ENCODE data around the gene FIGLA. TPM values are rescaled to one million over a fixed set of nuclear protein-coding genes. Genes with fewer than 3 reads are reported as not detected.

The FIGLA gene
- polyA plus RNA-seq, 4 donors: not detected

DNA sequence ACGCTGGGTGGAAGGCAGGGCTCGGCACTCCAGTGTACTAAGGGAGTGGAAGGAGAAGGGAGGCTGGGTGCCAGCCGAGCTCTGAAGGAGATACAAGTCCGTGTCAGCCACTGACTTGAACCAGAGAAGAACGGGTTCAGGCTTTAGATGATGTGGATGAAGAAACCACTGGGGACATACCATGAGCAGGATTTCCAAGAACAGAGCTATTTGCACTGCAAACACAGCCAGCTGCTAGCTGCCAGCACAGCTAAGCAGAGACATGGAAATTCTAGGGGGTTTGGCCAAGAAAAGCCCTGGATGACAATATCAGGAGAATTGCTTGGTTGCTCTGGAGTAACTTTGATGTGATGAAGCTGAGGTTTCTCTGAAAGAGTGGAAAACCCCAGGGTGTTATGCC lies 39.9 kb upstream of the FIGLA start:
- FAIRE-seq (no peak), DNase-seq (no peak)
- Histone ChIP-seq H3K36me3 (ENCODE audit: control insufficient read depth in 3 of 3, insufficient read depth in 2 of 3, low read depth in 1 of 3, low read length in 3 of 3) (no peaks in the 10 kb centered on the region), H3K27ac (ENCODE audit: low read depth in 1 of 3, low read length in 2 of 3) (no peak overlapping the region), H3K4me1 (ENCODE audit: control insufficient read depth in 3 of 3, insufficient read depth in 2 of 3, low read depth in 1 of 3, low read length in 2 of 3) (no peaks in the 10 kb centered on the region), H3K9me3 (ENCODE audit: control insufficient read depth in 2 of 2, insufficient read depth in 1 of 2, low read depth in 1 of 2, low read length in 1 of 2) (no peaks in the 10 kb centered on the region), H3K27me3 (ENCODE audit: control insufficient read depth in 3 of 3, insufficient read depth in 3 of 3, low read length in 3 of 3) (peaks cover 0 to 15% (median 7%) of the 10 kb centered on the region in 3 donors), H3K4me3 (ENCODE audit: low read depth in 1 of 3, low read length in 3 of 3) (no peak overlapping the region)
- WGBS, 3 donors: 60 to 71% (median 63%) methylated on average over 5 of the region's 5 CpGs

DNA sequence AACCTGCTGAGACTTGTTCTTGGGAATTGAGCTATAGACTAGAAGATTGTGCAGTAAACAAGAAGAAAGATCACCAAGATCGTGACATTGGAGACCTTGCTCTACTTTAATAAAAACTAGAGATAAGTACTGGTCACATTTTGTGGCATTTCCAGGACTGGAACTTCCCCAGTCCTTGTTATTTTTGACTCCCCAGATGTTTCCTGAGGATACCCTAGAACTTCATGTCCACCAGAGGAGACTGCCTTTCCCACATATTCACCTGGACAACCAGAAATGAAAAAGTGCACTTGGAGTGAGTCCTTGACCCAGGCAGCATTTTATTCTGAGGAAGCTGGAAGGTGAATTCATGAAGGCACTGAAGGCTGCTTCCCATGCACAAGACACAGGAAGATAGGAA lies 39.5 kb upstream of the FIGLA start:
- no peak for DNase-seq
- Histone ChIP-seq H3K27me3 (ENCODE audit: control insufficient read depth in 3 of 3, insufficient read depth in 3 of 3, low read length in 3 of 3) (peaks cover 0 to 15% (median 7%) of the 10 kb centered on the region in 3 donors), H3K27ac (ENCODE audit: low read depth in 1 of 3, low read length in 2 of 3) (no peak overlapping the region), H3K4me1 (ENCODE audit: control insufficient read depth in 3 of 3, insufficient read depth in 2 of 3, low read depth in 1 of 3, low read length in 2 of 3) (no peaks in the 10 kb centered on the region), H3K9me3 (ENCODE audit: control insufficient read depth in 2 of 2, insufficient read depth in 1 of 2, low read depth in 1 of 2, low read length in 1 of 2) (no peaks in the 10 kb centered on the region), H3K36me3 (ENCODE audit: control insufficient read depth in 3 of 3, insufficient read depth in 2 of 3, low read depth in 1 of 3, low read length in 3 of 3) (no peaks in the 10 kb centered on the region), H3K4me3 (ENCODE audit: low read depth in 1 of 3, low read length in 3 of 3) (no peak overlapping the region)
- FAIRE-seq: no peak
- 60 to 67% (median 65%) methylated on average over 1 of the region's 1 CpG for WGBS, 3 donors

DNA sequence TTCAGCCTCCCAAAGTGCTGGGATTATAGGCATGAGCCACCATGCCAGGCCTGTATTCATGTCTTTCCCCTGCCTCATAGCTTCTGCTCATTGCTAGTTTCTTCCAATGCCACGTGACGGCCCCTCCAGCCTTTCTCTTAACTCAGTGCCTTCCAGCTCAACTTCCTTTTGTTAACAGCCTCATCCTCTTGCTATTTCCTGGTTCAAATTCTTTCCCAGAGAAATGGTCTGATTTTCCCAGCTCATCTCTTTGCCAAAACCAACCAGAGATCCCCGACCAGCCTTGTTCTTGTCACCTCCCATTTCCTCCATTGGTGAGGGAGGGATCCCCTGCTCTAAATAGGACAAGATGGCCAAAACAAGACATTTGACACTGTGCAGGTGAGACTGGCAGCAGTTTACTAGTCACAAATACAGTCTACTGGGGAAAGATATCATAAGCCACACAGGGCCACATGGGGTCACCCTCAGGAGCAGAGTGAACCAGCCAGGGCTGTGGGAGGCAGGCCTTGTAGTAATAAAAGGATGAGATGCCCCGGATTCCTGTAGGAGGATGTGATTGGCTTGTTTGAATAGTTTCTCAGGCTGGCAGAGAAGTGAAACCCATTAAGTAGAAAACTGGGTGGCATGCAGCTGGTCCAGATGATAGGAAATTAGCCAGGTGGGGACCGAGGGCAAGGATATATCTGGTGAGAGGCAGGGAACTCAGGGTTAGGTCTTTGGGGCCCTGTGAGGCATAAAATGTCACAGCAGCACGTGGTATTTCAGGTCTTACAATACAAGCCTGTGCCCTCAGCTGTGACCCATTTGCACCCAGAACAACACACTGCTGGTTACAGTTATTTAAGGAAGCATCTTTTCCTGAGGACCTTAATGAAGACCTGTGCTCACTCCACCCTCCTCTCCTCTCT lies 38.7 kb upstream of the FIGLA start:
- Histone ChIP-seq H3K9me3 (ENCODE audit: control insufficient read depth in 2 of 2, insufficient read depth in 1 of 2, low read depth in 1 of 2, low read length in 1 of 2) (no peaks in the 10 kb centered on the region), H3K27me3 (ENCODE audit: control insufficient read depth in 3 of 3, insufficient read depth in 3 of 3, low read length in 3 of 3) (peaks cover 0 to 9% (median 6%) of the 10 kb centered on the region in 3 donors), H3K36me3 (ENCODE audit: control insufficient read depth in 3 of 3, insufficient read depth in 2 of 3, low read depth in 1 of 3, low read length in 3 of 3) (no peaks in the 10 kb centered on the region), H3K27ac (ENCODE audit: low read depth in 1 of 3, low read length in 2 of 3) (no peak overlapping the region), H3K4me1 (ENCODE audit: control insufficient read depth in 3 of 3, insufficient read depth in 2 of 3, low read depth in 1 of 3, low read length in 2 of 3) (no peaks in the 10 kb centered on the region), H3K4me3 (ENCODE audit: low read depth in 1 of 3, low read length in 3 of 3) (no peak overlapping the region)
- FAIRE-seq (no peak), DNase-seq (no peak)
- 53 to 62% (median 58%) methylated on average over 6 of the region's 6 CpGs for WGBS, 3 donors

DNA sequence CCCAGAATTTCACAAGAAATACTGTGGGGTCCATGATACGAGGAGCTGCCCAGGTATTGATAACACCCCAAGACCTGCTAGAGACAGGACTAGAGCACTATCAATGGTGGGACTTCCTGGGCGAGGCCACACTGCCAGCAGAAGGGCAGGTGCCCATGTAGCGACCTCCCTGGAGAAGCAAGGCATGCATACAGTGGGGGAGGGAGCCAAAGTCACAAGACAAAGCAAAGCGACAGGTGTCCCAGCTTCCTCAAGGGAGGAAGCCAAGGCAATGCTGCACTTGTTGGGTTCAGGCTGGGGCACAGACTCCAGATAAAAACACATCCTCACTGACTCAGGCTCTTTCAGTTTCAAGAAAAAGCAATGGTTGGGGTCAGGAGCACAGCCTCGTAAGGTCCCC lies 37.7 kb upstream of the FIGLA start:
- FAIRE-seq (no peak), DNase-seq (no peak)
- Histone ChIP-seq H3K27ac (ENCODE audit: low read depth in 1 of 3, low read length in 2 of 3) (no peak overlapping the region), H3K9me3 (ENCODE audit: control insufficient read depth in 2 of 2, insufficient read depth in 1 of 2, low read depth in 1 of 2, low read length in 1 of 2) (no peaks in the 10 kb centered on the region), H3K4me1 (ENCODE audit: control insufficient read depth in 3 of 3, insufficient read depth in 2 of 3, low read depth in 1 of 3, low read length in 2 of 3) (no peaks in the 10 kb centered on the region), H3K4me3 (ENCODE audit: low read depth in 1 of 3, low read length in 3 of 3) (no peak overlapping the region), H3K27me3 (ENCODE audit: control insufficient read depth in 3 of 3, insufficient read depth in 3 of 3, low read length in 3 of 3) (peaks cover 0 to 9% (median 0%) of the 10 kb centered on the region in 3 donors), H3K36me3 (ENCODE audit: control insufficient read depth in 3 of 3, insufficient read depth in 2 of 3, low read depth in 1 of 3, low read length in 3 of 3) (no peaks in the 10 kb centered on the region)
- 39 to 59% (median 58%) methylated on average over 5 of the region's 5 CpGs for WGBS, 3 donors

DNA sequence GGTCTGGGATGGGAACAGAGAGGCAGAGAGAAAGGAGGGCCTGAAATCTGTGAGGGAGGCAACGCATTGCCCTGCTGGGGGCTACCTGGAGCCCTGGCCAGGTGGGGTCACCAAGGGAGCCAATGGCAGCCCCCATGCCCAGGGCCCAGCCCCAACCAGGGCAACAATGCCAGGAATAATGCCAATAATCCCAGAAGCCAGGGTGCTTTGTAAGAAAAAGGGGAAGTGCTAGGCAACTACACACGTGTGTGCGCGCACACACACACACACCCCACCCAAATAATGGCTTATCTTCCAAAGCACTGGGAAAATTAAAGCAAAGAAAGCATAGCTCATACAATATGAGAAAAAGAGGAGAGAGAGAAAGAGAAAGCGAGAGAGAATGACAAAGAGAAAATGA lies 36.9 kb upstream of the FIGLA start:
- Histone ChIP-seq H3K27ac (ENCODE audit: low read depth in 1 of 3, low read length in 2 of 3) (no peak overlapping the region), H3K4me3 (ENCODE audit: low read depth in 1 of 3, low read length in 3 of 3) (no peak overlapping the region), H3K27me3 (ENCODE audit: control insufficient read depth in 3 of 3, insufficient read depth in 3 of 3, low read length in 3 of 3) (peaks cover 0 to 9% (median 0%) of the 10 kb centered on the region in 3 donors), H3K36me3 (ENCODE audit: control insufficient read depth in 3 of 3, insufficient read depth in 2 of 3, low read depth in 1 of 3, low read length in 3 of 3) (no peaks in the 10 kb centered on the region), H3K9me3 (ENCODE audit: control insufficient read depth in 2 of 2, insufficient read depth in 1 of 2, low read depth in 1 of 2, low read length in 1 of 2) (no peaks in the 10 kb centered on the region), H3K4me1 (ENCODE audit: control insufficient read depth in 3 of 3, insufficient read depth in 2 of 3, low read depth in 1 of 3, low read length in 2 of 3) (no peaks in the 10 kb centered on the region)
- FAIRE-seq (no peak), DNase-seq (no peak)
- WGBS, 3 donors: 68 to 77% (median 73%) methylated on average over 5 of the region's 5 CpGs

DNA sequence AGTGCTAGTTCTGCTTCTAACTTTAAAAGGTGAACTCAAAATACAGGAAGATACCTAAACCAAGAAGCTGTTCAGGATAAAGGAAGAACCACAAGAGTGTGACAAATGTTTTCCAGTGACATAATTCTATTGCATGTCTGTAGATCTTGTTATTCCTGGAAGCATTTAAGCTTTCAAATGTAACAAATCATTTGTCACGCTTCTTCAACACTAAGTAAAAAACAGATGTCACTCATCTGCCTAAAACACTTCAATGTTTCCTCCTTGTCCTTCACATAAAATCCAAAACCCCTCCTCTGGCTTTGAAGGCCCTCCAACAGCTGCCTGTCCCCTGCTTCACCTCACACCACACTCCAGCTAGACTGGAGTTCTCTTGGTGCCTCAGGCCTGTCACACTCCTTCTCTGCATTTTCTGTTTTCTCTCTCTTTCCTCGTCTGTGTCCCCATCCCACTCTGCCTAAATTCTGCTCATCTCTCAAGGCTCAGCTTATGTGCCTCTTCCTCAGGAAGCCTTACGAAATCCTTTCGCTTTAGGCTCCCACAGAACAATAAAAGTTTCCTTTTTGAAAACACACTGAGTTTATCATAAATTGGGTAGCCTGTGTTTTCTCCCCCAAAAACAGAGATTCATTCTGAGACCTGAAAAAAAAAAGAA lies 36.4 kb upstream of the FIGLA start:
- no peaks in the 10 kb centered on the region for H3K36me3 ChIP-seq (ENCODE audit: control insufficient read depth in 3 of 3, insufficient read depth in 2 of 3, low read depth in 1 of 3, low read length in 3 of 3)
- DNase-seq (no peak), FAIRE-seq (no peak)
- no peak overlapping the region for H3K27ac ChIP-seq (ENCODE audit: low read depth in 1 of 3, low read length in 2 of 3)
- H3K4me1 ChIP-seq (ENCODE audit: control insufficient read depth in 3 of 3, insufficient read depth in 2 of 3, low read depth in 1 of 3, low read length in 2 of 3): no peaks in the 10 kb centered on the region
- WGBS, 3 donors: 69 to 76% (median 72%) methylated on average over 4 of the region's 4 CpGs
- H3K4me3 ChIP-seq (ENCODE audit: low read depth in 1 of 3, low read length in 3 of 3): no peak overlapping the region
- H3K27me3 ChIP-seq (ENCODE audit: control insufficient read depth in 3 of 3, insufficient read depth in 3 of 3, low read length in 3 of 3): peaks cover 0 to 11% (median 0%) of the 10 kb centered on the region in 3 donors
- no peaks in the 10 kb centered on the region for H3K9me3 ChIP-seq (ENCODE audit: control insufficient read depth in 2 of 2, insufficient read depth in 1 of 2, low read depth in 1 of 2, low read length in 1 of 2)

DNA sequence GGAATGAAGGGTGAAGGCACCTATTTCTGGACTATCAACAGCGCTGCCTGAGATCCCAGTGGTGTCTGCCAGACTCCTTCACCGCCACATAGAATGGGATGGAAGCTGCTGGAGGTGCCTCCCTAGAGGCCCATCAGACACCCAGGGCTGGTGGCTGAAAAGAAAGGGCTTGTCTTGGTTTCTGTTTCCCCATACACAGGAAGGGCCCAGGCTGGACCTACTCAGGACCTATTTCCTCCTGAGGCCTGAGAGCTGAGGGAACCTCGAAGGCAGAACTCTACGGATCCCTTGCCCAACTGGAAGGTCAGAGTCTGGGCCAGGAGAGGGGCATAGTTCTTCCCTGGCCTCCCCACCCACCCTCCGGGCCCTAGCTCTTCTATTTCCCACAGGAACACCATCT lies 32.8 kb upstream of the FIGLA start:
- Histone ChIP-seq H3K27ac (ENCODE audit: low read depth in 1 of 3, low read length in 2 of 3) (no peak overlapping the region), H3K36me3 (ENCODE audit: control insufficient read depth in 3 of 3, insufficient read depth in 2 of 3, low read depth in 1 of 3, low read length in 3 of 3) (no peaks in the 10 kb centered on the region), H3K4me3 (ENCODE audit: low read depth in 1 of 3, low read length in 3 of 3) (no peak overlapping the region), H3K4me1 (ENCODE audit: control insufficient read depth in 3 of 3, insufficient read depth in 2 of 3, low read depth in 1 of 3, low read length in 2 of 3) (no peaks in the 10 kb centered on the region), H3K9me3 (ENCODE audit: control insufficient read depth in 2 of 2, insufficient read depth in 1 of 2, low read depth in 1 of 2, low read length in 1 of 2) (no peaks in the 10 kb centered on the region), H3K27me3 (ENCODE audit: control insufficient read depth in 3 of 3, insufficient read depth in 3 of 3, low read length in 3 of 3) (peaks cover 0 to 17% (median 0%) of the 10 kb centered on the region in 3 donors)
- FAIRE-seq: no peak
- 71 to 88% (median 85%) methylated on average over 5 of the region's 5 CpGs for WGBS, 3 donors
- DNase-seq: no peak

DNA sequence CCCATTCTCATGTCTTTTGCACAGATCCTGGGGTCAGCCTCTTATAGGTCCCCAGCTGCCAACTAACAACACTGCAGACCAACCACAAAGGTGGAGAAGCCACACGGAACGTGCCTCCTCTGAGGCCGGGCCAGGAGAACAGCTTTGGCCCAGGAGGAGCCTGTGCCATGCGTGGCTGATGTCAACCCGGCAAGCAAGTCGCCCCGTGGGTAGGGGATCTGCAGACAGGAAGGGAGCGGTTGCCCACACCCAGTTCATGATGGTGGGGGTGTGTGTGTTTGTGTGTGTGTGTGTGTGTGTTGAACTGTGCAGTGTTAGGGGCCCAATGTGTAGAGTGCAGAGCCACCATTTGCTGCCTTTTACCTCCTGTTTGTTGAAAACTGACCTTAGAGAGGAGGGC lies 32.4 kb upstream of the FIGLA start:
- DNase-seq: no peak
- FAIRE-seq: no peak

More for the DNA sequence above, 32.4 kb upstream of the FIGLA start:
- H3K9me3 ChIP-seq (ENCODE audit: control insufficient read depth in 2 of 2, insufficient read depth in 1 of 2, low read depth in 1 of 2, low read length in 1 of 2): no peaks in the 10 kb centered on the region
- H3K4me3 ChIP-seq (ENCODE audit: low read depth in 1 of 3, low read length in 3 of 3): no peak overlapping the region
- H3K27ac ChIP-seq (ENCODE audit: low read depth in 1 of 3, low read length in 2 of 3): no peak overlapping the region
- WGBS, 3 donors: 64 to 87% (median 75%) methylated on average over 8 of the region's 8 CpGs
- H3K4me1 ChIP-seq (ENCODE audit: control insufficient read depth in 3 of 3, insufficient read depth in 2 of 3, low read depth in 1 of 3, low read length in 2 of 3): no peaks in the 10 kb centered on the region
- H3K27me3 ChIP-seq (ENCODE audit: control insufficient read depth in 3 of 3, insufficient read depth in 3 of 3, low read length in 3 of 3): peaks cover 0 to 16% (median 0%) of the 10 kb centered on the region in 3 donors
- H3K36me3 ChIP-seq (ENCODE audit: control insufficient read depth in 3 of 3, insufficient read depth in 2 of 3, low read depth in 1 of 3, low read length in 3 of 3): no peaks in the 10 kb centered on the region

Data from small intestine (tissue), 7 donors.